Thymus (tissue), 11 donors: ENCODE results near the gene SLC4A4. TPM values are rescaled to one million over a fixed set of nuclear protein-coding genes. Genes with fewer than 3 reads are reported as not detected.

Experiments used
- DNase-seq, 9 donors: peaks; one replicate each; pipeline ENCODE4 v3.0.0-alpha.2; 2013; ENCODE audit warnings: low spot score in 9 of 9, low read depth in 6 of 9, missing footprints in 1 of 9
- H3K27ac ChIP-seq, 2 donors: one replicate each; pipeline ENCODE4 v1.5.1; 2013; ENCODE audit warnings: control low read depth in 1 of 2, low read depth in 1 of 2, low read length in 1 of 2, mild to moderate bottlenecking in 1 of 2, moderate library complexity in 1 of 2
- H3K27me3 ChIP-seq, 2 donors: one replicate each; pipeline ENCODE4 v1.5.1; 2013; ENCODE audit warnings: low read length in 1 of 2; ENCODE audit not compliant: control insufficient read depth in 2 of 2, insufficient read depth in 1 of 2
- H3K36me3 ChIP-seq, 2 donors: one replicate each; pipeline ENCODE4 v1.5.1; 2013; ENCODE audit warnings: low read length in 1 of 2, mild to moderate bottlenecking in 1 of 2, moderate library complexity in 1 of 2; ENCODE audit not compliant: control insufficient read depth in 2 of 2, insufficient read depth in 2 of 2
- H3K4me1 ChIP-seq, 2 donors: one replicate each; pipeline ENCODE4 v1.5.1; 2013; ENCODE audit warnings: low read length in 2 of 2; ENCODE audit not compliant: control insufficient read depth in 2 of 2, insufficient read depth in 2 of 2
- H3K4me3 ChIP-seq, 2 donors: one replicate each; pipeline ENCODE4 v1.5.1; 2013; ENCODE audit warnings: low read length in 2 of 2, control low read depth in 1 of 2, mild to moderate bottlenecking in 1 of 2
- H3K9me3 ChIP-seq, 2 donors: one replicate each; pipeline ENCODE4 v1.5.1; 2013; ENCODE audit warnings: low read length in 1 of 2, mild to moderate bottlenecking in 1 of 2; ENCODE audit not compliant: control insufficient read depth in 2 of 2, insufficient read depth in 1 of 2
- WGBS: extraction: QIAGEN DNeasy Blood & Tissue Kit; methylation state at CpG from one replicate; pipeline ENCODE4 v1.1.7; 2013; 5-methylcytosine and 5-hydroxymethylcytosine counted together
- polyA plus RNA-seq: library from polyadenylated mRNA; stranded (reverse); fragments of 200-250 nt; gene quantifications from one replicate; pipeline ENCODE4 v1.2.3, GENCODE V29; 2013
- total RNA-seq: library from RNA; stranded (reverse); fragments of 120-200 nt; gene quantifications from one replicate; pipeline ENCODE4 v1.2.4, GENCODE V29; 2013
- donor health status: healthy.

SLC4A4 gene
- total and polyA plus RNA-seq, 2 donors, result 1.7 to 6.8 TPM

- H3K36me3 ChIP-seq, result no peaks in the 10 kb centered on the region
- no peaks in the 10 kb centered on the region for H3K4me1 ChIP-seq
- no peak overlapping the region for H3K27ac ChIP-seq
- no peak for DNase-seq
- no peaks in the 10 kb centered on the region for H3K27me3 ChIP-seq
- WGBS, result 92% methylated on average over 3 of the region's 3 CpGs
- no peak overlapping the region for H3K4me3 ChIP-seq
- no peaks in the 10 kb centered on the region for H3K9me3 ChIP-seq
Observed at GRCh38 chr4:71466775-71467174, 128.0 kb downstream of the SLC4A4 start.

GRCh38 chr4:71468116-71468710 lies 129.4 kb downstream of the SLC4A4 start:
- H3K4me1 ChIP-seq, result no peaks in the 10 kb centered on the region
- H3K36me3 ChIP-seq, result no peaks in the 10 kb centered on the region
- 95% methylated on average over 2 of the region's 2 CpGs for WGBS
- DNase-seq, result no peak
- no peak overlapping the region for H3K27ac ChIP-seq
- no peaks in the 10 kb centered on the region for H3K27me3 ChIP-seq
- H3K4me3 ChIP-seq, result no peak overlapping the region
- no peaks in the 10 kb centered on the region for H3K9me3 ChIP-seq

GRCh38 chr4:71469541-71469940 lies 130.7 kb downstream of the SLC4A4 start:
- no peaks in the 10 kb centered on the region for H3K9me3 ChIP-seq
- no peaks in the 10 kb centered on the region for H3K36me3 ChIP-seq
- no peaks in the 10 kb centered on the region for H3K4me1 ChIP-seq
- no peak for DNase-seq
- H3K27ac ChIP-seq, result no peak overlapping the region
- no peak overlapping the region for H3K4me3 ChIP-seq
- H3K27me3 ChIP-seq, result no peaks in the 10 kb centered on the region

GRCh38 chr4:71470524-71470923 lies 131.7 kb downstream of the SLC4A4 start:
- DNase-seq, result no peak
- H3K27me3 ChIP-seq, result no peaks in the 10 kb centered on the region

GRCh38 chr4:71472946-71473345 lies 134.1 kb downstream of the SLC4A4 start:
- H3K36me3 ChIP-seq, result no peaks in the 10 kb centered on the region
- H3K4me3 ChIP-seq, result no peak overlapping the region
- DNase-seq, result no peak
- 98% methylated on average over 2 of the region's 2 CpGs for WGBS
- no peaks in the 10 kb centered on the region for H3K9me3 ChIP-seq
- H3K27ac ChIP-seq, result no peak overlapping the region
- H3K27me3 ChIP-seq, result no peaks in the 10 kb centered on the region
- H3K4me1 ChIP-seq, result no peaks in the 10 kb centered on the region

More at GRCh38 chr4:71470524-71470923, 131.7 kb downstream of the SLC4A4 start:
- H3K9me3 ChIP-seq, result no peaks in the 10 kb centered on the region
- H3K36me3 ChIP-seq, result no peaks in the 10 kb centered on the region
- H3K27ac ChIP-seq, result no peak overlapping the region
- H3K4me3 ChIP-seq, result no peak overlapping the region
- no peaks in the 10 kb centered on the region for H3K4me1 ChIP-seq

GRCh38 chr4:71473541-71474240 lies 134.9 kb downstream of the SLC4A4 start:
- no peaks in the 10 kb centered on the region for H3K9me3 ChIP-seq
- no peak overlapping the region for H3K27ac ChIP-seq
- H3K36me3 ChIP-seq, result no peaks in the 10 kb centered on the region
- no peak for DNase-seq
- WGBS, result 84% methylated on average over 4 of the region's 4 CpGs
- no peaks in the 10 kb centered on the region for H3K27me3 ChIP-seq
- H3K4me1 ChIP-seq, result no peaks in the 10 kb centered on the region
- H3K4me3 ChIP-seq, result no peak overlapping the region

- Histone ChIP-seq H3K4me1 (no peaks in the 10 kb centered on the region), H3K27me3 (no peaks in the 10 kb centered on the region), H3K36me3 (no peaks in the 10 kb centered on the region), H3K27ac (no peak overlapping the region), H3K4me3 (no peak overlapping the region), H3K9me3 (no peaks in the 10 kb centered on the region)
- DNase-seq, result no peak
- 97% methylated on average over 2 of the region's 2 CpGs for WGBS
Observed at GRCh38 chr4:71474731-71475130, 135.9 kb downstream of the SLC4A4 start.

- DNase-seq, result no peak
- H3K9me3 ChIP-seq, result no peaks in the 10 kb centered on the region
- H3K4me1 ChIP-seq, result no peaks in the 10 kb centered on the region
- no peak overlapping the region for H3K27ac ChIP-seq
- no peaks in the 10 kb centered on the region for H3K27me3 ChIP-seq
- 96% methylated on average over 3 of the region's 3 CpGs for WGBS
- H3K4me3 ChIP-seq, result no peak overlapping the region
- no peaks in the 10 kb centered on the region for H3K36me3 ChIP-seq
Observed at GRCh38 chr4:71476240-71476639, 137.4 kb downstream of the SLC4A4 start.

GRCh38 chr4:71486550-71487343 lies 147.9 kb downstream of the SLC4A4 start:
- 94% methylated on average over 4 of the region's 4 CpGs for WGBS
- Histone ChIP-seq H3K27me3 (no peaks in the 10 kb centered on the region), H3K36me3 (no peaks in the 10 kb centered on the region), H3K27ac (no peak overlapping the region), H3K4me3 (no peak overlapping the region), H3K9me3 (no peaks in the 10 kb centered on the region), H3K4me1 (no peaks in the 10 kb centered on the region)
- DNase-seq, result no peak
